GM18517 (cell line): ENCODE results near the gene GRPEL1.

ENCODE experiments used
- ATAC-seq: cut with Tn5 transposase; IDR thresholded peaks from one replicate; pipeline ENCODE4 v1.9.1; 2021; ENCODE audit warnings: mild to moderate bottlenecking, moderate library complexity; ENCODE audit not compliant: unreplicated experiment

Gene GRPEL1

DNA sequence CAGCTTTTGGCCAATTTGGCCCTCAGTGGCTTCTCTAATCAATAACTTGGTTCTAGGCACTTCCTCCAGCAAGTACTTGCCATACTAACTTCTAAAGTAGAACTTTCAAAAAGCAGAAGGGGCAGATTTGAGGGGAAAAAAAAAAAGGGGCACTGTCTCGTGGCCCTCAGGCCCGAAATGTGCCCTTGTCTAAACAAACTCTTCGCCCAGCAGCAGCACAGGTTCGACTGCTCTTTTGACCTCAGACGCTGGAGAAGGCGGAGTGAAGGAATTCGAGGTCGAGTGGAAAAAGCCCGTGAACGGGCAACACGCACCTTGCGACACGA lies 775 bp downstream of the GRPEL1 start:
- ATAC-seq = no peak

DNA sequence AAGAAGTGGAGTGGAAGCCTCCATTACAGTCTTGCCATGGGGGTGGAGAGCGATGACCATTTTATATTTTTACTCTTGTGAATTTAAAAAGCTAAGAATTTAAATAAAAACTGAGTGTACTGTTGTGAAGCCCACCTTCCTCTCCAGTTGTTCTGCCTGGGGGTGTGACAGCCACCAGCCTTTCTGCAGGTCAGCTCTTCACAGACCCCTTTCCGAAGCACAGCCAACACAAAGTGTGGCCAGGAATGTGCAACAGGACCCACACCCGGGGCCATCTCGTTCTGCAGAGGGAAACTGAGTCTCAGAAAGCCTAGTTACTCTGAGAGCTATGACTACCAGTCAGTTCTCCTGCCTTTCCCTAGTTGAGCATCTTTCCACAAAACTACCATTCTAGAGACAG lies 1.4 kb downstream of the GRPEL1 start:
- no peak for ATAC-seq

DNA sequence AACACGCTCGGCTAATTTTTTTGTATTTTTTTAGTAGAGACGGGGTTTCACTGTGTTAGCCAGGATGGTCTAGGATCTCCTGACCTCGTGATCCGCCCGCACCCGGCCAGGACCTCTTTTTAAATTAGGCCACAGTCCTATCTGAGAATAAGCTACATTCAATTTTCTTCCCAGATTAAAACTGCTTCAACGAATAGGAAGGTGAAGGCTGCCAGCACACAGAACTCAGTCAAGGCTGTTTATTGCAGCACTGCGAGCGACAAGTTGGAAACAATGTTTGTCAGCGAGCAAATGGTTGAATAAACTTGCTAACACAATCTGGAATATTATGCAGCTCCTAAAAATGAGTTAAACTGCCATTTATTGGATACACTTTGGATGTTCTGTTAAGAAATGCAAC lies 1.9 kb downstream of the GRPEL1 start:
- no peak for ATAC-seq

DNA sequence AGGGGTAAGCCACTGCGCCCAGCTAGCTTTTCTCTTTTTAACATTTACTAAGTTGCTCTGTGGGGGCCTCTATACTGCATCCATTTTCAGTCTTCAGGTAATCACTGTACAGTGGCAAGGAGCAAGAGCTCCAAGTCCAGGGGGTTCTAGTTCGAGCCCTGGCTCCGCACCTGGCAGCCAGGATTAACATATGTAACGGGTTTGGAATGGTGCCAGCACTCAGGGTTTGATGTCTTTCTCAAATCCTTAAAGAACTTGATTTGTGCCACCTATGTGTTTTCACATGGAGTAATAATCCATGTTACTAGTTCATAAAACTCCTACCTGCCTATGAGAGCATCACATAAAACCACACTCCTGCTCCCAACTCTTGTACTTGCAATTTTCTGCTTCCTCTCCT lies 4.5 kb downstream of the GRPEL1 start:
- ATAC-seq = no peak

DNA sequence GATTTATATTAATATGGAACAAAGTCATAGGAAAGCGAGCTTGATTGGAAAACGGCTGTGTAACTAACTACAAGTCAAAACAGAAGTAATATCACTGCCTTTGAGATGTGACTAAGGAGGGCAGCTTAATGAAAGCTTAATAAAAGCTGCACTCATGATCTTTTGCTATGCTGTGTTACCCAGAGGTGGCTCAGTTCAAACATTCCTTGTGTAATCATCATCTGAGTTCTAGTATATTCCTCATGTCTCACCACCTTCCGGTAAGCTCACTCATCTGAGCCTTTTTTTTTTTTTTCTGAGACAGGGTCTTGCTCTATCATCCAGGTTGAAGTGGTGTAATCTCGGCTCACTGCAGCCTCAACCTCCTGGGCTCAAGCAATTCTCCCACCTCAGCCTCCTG lies 5.0 kb downstream of the GRPEL1 start:
- ATAC-seq = no peak

DNA sequence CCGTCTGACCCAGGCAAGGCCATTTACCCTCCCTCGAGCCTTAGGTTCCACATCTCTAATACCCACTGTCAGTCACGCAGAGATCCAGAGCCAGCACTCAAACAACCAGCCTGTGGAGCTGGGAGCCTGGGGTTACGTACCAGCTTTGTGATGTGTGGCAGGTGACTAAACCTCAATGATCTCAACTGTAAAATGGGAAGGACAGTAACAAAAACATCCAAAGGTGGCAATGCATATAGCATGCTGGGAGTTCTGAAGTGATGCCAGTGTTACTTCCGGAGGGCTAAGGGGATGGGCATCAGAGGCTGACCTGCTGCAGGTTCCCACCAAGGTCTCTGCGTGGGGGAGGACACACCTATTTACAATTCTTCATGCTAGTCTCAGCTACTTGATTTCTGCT lies 6.0 kb downstream of the GRPEL1 start:
- no peak for ATAC-seq

DNA sequence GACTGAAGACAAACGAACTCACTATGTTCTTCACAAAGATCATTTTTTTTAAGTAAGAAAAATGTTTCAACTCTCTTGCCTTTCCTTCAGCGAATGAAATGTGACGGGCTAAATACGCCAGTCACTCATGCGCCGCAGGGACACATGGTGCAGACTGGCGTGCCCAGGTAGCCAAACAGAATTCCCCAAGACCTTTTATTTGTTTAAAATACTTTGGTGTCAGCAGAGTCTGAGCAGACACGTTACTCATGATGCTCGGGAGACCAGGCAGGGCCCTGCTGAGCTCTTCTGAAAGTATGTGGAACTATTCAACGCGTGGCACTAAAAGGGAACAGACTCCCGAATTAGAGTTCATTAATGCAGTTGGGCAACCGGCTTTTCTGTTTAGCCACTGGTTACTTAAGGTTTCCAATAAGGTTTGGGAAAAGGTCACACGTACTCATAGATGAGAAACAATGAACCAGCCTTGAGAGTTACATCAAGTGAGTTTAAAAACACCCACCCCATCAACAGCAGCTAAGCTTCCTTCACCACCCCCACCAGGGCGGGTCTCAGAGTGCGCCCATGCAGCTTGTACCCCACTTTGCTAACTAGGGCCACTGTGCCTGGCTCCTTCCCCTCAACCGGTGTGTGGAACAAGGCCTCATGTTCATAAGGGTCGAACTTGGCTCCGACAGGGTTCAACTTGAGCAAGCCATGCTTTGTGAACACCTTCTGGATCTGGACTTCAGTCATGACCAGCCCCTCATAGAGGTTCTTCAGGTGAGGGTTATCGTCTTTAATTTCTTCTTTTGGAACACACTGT lies 7.3 kb downstream of the GRPEL1 start:
- ATAC-seq = no peak

DNA sequence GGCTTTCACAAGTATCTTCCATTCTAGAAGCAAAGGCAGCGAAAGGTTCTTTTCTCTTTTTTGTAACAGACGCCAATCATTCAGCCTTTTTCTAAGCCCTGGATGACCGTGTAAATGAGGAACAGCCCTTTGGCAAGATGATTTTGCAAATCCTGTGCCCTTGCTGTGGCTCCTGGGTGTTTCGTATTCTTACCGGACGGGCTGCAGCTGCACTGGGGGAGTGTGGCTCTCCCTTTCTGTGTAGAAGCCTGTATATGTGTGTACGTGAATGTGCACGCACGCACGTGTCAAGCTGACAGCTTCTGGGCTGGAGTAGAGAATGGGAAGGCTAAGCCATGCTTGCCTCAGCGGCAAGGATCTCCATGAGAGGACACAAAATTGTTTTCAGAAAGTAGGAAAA lies 8.2 kb downstream of the GRPEL1 start:
- no peak for ATAC-seq

DNA sequence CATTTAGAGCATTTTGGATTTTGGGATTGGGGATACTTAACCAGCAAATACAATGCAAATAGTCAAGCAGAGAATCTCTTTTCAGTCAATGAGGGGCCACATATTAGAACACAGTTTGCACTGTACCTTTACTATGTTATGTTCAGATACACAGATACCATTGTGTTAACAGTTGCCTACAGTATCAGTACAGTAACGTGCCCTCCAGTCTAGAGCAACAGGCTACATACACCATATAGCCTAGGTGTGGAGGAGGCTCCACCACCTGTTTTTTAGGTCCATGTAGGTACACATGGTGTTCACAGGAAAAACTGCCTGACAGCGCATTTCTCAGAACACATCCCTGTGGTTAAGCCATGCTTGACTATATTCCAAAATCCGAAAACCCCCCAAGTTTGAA lies 9.1 kb downstream of the GRPEL1 start:
- peak; percentile 18 for ATAC-seq

DNA sequence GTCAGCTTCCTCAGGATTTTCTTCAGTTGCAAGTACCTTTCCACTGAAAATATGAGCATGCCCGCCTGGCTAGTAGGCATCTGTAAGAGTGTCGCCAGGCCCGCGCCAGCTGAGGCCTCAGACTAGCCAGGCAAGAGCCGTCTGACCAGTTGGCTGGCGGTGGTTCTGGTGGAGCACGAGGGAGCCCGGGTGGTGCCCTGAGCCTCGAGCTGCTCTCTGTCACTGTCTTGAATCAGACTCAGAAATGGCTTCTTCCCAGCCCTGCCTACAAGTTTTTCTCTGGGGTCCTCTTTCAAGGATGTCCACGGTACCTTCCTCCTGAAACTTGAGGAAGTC lies 11.9 kb downstream of the GRPEL1 start:
- no peak for ATAC-seq

DNA sequence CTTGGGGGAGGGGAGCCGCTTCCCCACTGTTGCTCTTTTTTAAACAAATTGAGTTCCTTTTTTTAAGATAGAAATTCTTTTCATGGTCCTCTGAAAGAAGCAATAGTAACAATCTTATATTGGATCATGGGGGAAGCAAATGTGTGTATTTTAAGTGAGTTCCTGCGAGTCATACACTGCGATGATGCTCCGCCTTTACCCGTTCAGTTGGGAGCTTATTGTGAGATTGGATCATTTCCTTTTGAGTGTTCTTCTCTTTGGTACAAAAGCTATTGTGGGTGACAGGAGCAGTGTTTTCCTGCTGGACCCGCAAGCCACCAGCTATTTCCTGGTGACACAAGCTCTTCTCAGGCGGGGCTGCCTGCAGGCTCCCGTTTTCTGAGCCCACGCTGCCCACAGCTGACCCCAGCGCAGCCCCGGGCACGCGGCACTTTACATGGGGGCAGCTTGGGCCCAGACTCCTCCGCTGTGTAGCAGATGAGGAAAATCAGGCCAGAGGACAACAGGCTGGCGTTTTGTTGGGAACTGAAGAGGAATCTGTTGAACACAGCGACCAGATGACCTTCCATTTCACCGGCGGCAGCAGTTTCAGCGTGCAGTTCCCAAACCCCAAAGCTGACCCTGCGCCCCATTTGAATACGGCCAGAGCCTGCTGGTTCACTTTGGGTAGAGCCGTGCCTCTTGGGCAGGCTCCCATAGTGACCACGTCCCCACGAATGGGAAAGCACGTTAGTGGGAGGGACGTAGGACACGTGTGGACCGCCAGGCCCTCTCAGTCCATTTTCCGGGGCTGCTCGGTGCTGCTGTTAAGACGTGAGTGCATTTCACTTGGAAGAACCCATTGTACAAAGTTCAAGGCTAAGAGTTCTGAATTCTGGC lies 12.5 kb downstream of the GRPEL1 start:
- no peak for ATAC-seq

DNA sequence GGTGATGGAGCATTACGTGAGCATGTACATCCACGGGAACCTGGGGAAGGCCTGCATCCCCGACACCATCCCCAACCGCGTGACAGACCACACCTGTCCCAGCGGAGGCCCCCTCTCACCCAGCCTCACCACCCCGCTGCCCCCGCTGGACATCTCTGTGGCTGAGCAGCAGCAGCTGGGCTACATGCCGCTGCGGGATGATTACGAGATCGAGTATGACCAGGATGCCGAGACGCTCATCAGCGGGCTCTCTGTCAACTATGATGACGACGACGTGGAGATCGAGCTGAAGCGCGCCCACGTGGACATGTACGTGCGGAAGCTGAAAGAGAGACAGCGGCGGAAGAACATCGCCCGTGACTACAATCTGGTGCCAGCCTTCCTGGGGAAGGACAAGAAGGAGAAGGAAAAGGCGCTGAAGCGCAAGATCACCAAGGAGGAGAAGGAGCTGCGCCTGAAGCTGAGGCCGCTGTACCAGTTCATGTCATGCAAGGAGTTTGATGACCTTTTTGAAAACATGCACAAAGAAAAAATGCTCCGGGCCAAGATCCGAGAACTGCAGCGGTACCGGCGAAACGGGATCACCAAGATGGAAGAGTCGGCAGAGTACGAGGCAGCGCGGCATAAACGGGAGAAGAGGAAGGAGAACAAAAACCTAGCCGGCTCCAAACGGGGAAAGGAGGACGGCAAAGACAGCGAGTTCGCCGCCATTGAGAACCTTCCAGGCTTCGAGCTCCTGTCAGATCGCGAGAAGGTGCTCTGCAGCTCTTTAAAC lies 13.6 kb downstream of the GRPEL1 start:
- ATAC-seq = no peak

DNA sequence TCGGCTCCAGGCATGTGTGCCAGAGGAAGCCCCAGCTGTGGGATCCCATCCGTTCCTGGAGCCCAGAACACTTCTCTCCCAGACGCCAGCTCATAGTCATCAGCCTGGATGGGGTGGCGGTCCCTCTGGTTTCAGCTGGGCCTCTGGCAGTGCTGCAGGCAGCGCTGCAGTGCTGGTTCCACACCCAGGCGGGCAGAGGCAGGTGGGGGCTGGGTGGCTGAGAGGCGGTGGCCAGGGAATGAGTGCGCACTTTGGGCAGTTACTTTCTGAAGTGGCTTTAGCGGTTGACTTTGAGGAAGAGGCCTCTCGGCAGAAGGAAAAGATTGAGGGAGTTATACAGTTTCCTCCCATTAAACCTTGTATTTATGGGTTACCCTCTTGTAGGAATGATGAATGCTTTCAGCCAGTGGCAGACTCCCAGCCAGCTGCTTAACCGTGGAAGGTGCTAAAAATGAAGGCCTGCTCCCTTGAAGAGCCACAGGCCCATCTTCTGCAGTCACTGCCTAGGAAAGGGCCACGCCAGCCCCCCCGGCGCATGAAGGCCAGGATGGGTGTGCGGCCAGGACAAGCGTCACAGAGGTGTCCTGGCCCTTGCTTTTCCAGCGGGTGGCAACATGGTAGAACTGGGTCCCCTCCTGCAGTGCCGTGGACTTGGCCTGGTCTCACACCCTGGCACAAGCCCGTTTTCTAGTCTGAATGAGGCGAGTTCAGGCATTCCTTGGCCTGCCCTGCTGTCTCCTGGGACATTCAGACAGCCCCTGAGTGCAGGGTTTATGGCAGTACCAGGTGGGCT lies 14.7 kb downstream of the GRPEL1 start:
- ATAC-seq = no peak

DNA sequence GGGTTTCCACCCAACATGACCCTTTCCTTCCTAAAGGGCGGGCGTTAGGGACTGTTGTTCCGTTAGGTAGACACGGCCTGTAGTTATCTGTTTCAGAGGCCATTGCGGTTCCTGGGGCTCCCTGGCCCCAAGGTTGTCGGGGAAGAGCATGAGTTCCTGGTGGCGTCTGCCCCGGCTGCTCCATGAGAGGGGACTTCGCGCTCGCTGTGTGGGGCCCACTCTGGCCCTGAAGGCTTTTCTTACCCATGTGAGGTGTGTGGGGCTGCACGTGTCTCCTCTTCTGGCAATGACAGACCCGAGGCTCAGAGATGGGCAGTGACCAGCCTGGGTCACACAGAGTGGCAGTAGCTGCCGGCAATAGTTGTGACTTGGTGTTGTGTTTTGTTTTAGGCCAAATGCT lies 15.6 kb downstream of the GRPEL1 start:
- ATAC-seq = no peak

DNA sequence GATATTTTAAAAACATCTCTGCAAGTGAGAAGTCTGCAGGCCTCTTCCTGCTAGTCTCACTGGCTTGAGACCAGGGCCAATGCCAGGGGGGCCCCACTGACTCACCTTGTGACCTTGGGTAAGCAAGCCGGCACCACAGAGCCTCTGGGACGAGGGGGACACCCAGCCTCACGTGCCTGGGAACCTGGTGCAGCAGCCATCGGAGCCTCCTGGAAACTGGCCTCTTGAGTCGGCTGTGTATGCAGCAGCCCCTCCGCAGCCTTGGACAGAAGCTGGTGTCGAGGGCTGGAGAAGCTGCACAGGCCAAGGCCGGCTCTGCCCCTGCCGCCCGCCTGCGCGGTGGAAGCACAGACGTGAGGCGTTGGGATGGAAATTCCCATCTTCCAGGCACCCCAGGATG lies 16.0 kb downstream of the GRPEL1 start:
- no peak for ATAC-seq

DNA sequence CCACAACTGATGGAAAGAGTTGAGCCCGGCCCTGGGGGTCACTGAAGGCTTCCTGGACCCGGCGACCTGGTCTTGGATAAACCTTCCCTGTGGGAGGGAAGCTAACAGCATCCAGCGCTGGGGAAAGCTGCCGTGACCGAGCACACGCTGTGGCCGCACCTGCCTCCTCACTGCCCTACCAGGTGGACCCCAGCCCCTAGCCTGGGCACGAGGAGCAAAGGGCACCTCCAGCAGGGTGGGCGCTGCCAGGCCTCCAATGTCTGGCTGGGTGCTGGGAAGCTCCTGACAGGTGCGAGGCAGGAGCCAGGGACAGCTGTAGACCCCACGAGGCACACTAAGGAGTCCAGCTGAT lies 16.7 kb downstream of the GRPEL1 start:
- no peak for ATAC-seq

DNA sequence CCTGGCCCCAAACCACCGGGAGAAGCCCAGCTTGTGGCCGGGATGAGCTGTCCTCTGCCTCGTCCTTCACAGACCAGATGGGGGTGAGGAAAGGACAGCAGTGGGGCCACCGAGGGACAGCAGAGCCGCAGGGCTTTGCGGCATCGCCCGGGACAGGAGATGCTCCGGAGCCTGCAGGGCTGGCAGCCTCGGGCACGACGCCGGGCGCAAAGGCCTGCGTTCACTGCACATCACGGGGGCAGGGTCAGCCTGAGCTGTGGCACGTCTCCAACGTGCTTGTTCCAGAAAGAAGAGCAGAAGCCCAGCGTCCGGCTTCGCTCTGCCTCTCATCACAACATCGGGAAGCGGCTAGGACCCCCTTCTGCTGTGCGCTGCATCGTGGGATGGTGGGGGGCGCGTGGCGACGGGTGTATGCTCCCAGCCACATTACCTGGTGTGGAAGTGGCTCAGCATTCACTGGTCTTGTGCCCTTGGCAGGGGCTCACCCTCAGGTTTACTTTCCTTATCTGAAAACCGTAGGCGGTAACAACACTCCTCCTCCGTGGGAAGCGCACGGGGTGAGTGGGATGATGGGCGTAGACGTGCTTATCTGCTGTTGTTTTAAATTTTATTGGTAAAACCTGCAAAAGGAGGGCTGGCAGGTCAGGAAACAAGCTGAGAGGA lies 17.3 kb downstream of the GRPEL1 start:
- ATAC-seq = no peak

DNA sequence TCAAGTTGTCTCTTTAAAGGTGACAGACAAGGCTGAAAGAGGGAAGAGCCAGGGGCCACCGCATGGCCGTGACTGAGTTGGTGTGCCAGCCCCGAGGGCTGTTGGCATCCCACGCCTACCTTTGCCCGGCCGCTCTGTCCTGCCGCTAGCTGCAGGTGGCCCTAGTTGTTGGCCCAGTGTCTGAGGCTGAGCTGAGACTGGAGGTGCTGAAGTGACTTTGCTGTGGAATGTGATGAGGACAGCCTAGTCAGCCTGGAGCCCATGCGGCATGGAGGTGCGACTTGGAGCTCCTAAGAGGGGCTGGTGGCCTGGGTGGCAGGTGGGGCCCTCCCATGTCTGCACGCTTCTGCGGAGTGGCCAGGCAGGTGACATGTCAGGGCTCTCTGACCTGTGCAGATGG lies 18.1 kb downstream of the GRPEL1 start:
- ATAC-seq = no peak

DNA sequence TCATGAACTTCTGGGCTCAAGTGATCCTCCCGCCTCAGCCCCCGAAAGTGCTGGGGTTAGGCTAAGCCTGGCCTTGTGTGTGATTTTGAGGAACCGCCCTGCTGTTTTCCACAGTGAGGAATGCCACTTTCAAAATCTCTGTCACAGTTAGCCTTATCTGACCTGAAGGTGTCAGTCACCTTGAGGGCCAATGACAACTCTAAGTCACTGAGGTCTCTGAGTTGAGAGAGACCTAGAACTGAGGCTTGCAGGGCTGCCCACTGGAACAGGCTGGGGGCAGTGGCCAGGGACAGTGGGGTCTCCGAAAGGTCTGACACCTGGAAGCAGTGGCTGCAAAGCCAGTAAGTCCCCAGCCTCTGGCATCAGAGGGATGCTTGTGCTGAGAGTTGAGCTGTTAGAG lies 18.6 kb downstream of the GRPEL1 start:
- no peak for ATAC-seq

DNA sequence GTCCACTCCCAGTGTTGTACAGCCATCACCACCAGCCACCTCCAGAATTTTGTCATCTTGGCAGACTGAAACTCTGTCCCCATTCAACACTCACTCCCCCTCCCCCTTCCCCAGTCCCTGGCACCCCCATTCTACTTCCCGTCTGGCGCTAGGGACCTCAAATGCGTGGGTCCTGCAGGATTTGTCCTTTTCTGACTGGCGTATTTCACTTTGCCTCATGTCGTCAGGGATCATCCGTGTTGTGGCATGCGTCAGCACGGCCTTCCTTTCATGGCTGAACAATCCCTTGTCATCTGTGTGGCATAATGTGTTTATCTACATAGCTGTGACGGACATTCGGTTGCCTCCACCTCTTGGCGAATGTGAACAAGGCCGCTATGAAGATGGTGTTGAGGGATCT lies 19.2 kb downstream of the GRPEL1 start:
- no peak for ATAC-seq

DNA sequence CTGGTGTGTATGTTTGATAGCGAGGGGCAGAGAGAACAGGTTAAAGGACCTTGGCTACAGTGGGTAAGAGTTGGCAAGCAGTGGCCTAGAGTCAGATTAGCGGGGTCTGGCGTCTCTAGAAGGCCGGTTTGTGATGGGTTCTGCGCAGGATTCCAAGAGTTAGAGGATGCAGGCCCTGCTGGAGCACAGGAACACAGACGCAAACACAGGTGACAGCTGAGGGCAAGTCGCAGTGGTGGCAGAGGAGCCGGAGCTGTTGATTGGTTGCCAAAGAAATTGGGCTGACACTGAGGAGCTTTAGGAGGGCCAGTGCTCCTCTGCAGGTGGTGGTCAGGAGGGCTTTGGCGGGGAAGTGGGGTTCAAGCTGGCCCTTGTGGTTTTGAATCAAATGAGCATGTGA lies 20.9 kb downstream of the GRPEL1 start:
- no peak for ATAC-seq
